OCI-LY7 (cell line): ENCODE measurements around the gene NEDD9.

Source experiments
- CTCF ChIP-seq: fragments of 200-600 bp; sonication (generic); conservative IDR thresholded peaks from 2 replicates; pipeline ENCODE4 v1.5.1; 2014; ENCODE audit warnings: mild to moderate bottlenecking, antibody characterized with exemption, low read length, moderate library complexity, mixed read lengths
- EZH2phosphoT487 ChIP-seq: fragments of 200-600 bp; sonication (generic); IDR thresholded peaks from 2 replicates; pipeline ENCODE4 v1.6.1; 2018; ENCODE audit warnings: low read depth, borderline replicate concordance, mild to moderate bottlenecking, mixed run types, antibody characterized with exemption, low read length, moderate library complexity, mixed read lengths

- TF ChIP-seq CTCF (no peak), EZH2phosphoT487 (no peak)
These were observed 25.1 kb downstream of the NEDD9 start for GRCh38 chr6:11207199-11207968.
